C4-2B (cell line): ENCODE data around the gene BMPR2.

ENCODE experiments used
- H3K27ac ChIP-seq: fragments of 450-650 bp; 2 replicates; pipeline ENCODE4 v1.5.1; 2017
- CTCF ChIP-seq: fragments of 450-650 bp; conservative IDR thresholded peaks from 2 replicates; pipeline ENCODE4 v1.5.1; 2017; ENCODE audit warnings: mild to moderate bottlenecking
- ZFX ChIP-seq: fragments of 450-650 bp; IDR thresholded peaks from 2 replicates; pipeline ENCODE4 v1.6.1; 2017

The BMPR2 gene

GRCh38 chr2:202610380-202610779 is 234.3 kb downstream of the BMPR2 start:
- TF ChIP-seq CTCF (no peak), ZFX (no peak)
- no peak overlapping the region for H3K27ac ChIP-seq

GRCh38 chr2:202612145-202612544 is 236.0 kb downstream of the BMPR2 start:
- no peak for TF ChIP-seq CTCF
- no peak for TF ChIP-seq ZFX

GRCh38 chr2:202613479-202613878 is 237.4 kb downstream of the BMPR2 start:
- no peak overlapping the region for H3K27ac ChIP-seq
- no peak for TF ChIP-seq ZFX
- no peak for TF ChIP-seq CTCF

More at GRCh38 chr2:202612145-202612544, 236.0 kb downstream of the BMPR2 start:
- H3K27ac ChIP-seq = no peak overlapping the region
